NT2/D1 (cell line): ENCODE data around the gene SPOCK1.

Experiments used
- DNase-seq: peaks from one replicate; pipeline ENCODE4 v3.0.0-alpha.2; 2011; ENCODE audit warnings: low read depth, low spot score
- H3K27me3 ChIP-seq: 2 replicates; pipeline ENCODE4 v1.6.0; 2011; ENCODE audit warnings: mild to moderate bottlenecking; ENCODE audit not compliant: insufficient read length, insufficient read depth
- H3K36me3 ChIP-seq: 2 replicates; pipeline ENCODE4 v1.6.1; 2011; ENCODE audit warnings: mild to moderate bottlenecking, low read length, mixed read lengths; ENCODE audit not compliant: insufficient read depth, insufficient read length
- H3K4me1 ChIP-seq: 2 replicates; pipeline ENCODE4 v1.5.1; 2011; ENCODE audit not compliant: insufficient read depth, insufficient read length
- H3K4me3 ChIP-seq: 2 replicates; pipeline ENCODE4 v1.5.1; 2011; ENCODE audit warnings: low read depth; ENCODE audit not compliant: insufficient read length
- H3K9ac ChIP-seq: 2 replicates; pipeline ENCODE4 v1.6.0; 2011; ENCODE audit warnings: low read depth; ENCODE audit not compliant: insufficient read length
- H3K9me3 ChIP-seq: 2 replicates; pipeline ENCODE4 v1.5.1; 2011; ENCODE audit warnings: mild to moderate bottlenecking, low read length; ENCODE audit not compliant: insufficient read depth
- SUZ12 ChIP-seq: IDR thresholded peaks from 2 replicates; pipeline ENCODE4 v1.6.1; 2011; ENCODE audit not compliant: insufficient read length, insufficient read depth; ENCODE audit errors: extremely low read depth
- YY1 ChIP-seq: IDR thresholded peaks from 2 replicates; pipeline ENCODE4 v1.6.1; 2011; ENCODE audit not compliant: insufficient read length, insufficient read depth
- ZNF274 ChIP-seq: IDR thresholded peaks from 2 replicates; pipeline ENCODE4 v1.6.1; 2011; ENCODE audit warnings: mild to moderate bottlenecking, low read depth, low read length

The SPOCK1 gene

DNA sequence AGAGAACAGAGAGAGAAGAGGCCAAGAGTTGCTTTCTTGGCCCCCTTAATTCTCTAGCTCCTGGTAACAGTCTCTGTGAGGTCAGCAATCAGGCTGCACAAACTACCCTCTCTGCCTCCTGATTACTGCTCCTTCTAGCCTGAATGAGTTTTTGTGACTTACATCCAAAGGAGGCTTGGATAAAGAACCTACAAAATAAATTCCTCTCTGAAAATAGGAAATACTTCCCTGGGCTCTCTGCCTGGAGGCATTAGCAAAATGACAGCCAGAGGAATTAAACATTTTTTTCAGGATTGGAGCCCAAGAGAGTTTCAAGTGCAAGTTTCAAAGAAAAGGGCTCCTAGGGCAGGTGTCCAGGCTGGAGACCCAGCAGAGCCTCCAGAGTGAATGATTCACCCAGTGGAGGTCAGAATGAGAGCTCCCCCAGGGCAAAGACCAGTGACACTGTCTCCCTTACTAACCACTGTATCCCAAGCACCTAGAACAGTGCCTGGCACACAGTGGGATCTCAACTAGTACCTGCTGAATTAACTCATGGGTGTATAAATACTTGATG lies 162.5 kb downstream of the SPOCK1 start:
- TF ChIP-seq ZNF274 = no peak
- TF ChIP-seq SUZ12 = no peak
- TF ChIP-seq YY1 = no peak
- no peaks in the 10 kb centered on the region for H3K36me3 ChIP-seq

GRCh38 chr5:137336161-137336560 lies 163.0 kb downstream of the SPOCK1 start:
- H3K9me3 ChIP-seq = no peaks in the 10 kb centered on the region

More for the DNA sequence above, 162.5 kb downstream of the SPOCK1 start:
- Histone ChIP-seq H3K4me1 (no peaks in the 10 kb centered on the region), H3K27me3 (no peaks in the 10 kb centered on the region), H3K4me3 (no peak overlapping the region), H3K9ac (no peak overlapping the region), H3K9me3 (no peaks in the 10 kb centered on the region)
- no peak for DNase-seq

GRCh38 chr5:137335493-137335892 lies 163.6 kb downstream of the SPOCK1 start:
- H3K9ac ChIP-seq = no peak overlapping the region
- TF ChIP-seq SUZ12 (no peak), ZNF274 (no peak), YY1 (no peak)
- DNase-seq = no peak
- no peaks in the 10 kb centered on the region for H3K4me1 ChIP-seq
- H3K27me3 ChIP-seq = no peaks in the 10 kb centered on the region
- no peak overlapping the region for H3K4me3 ChIP-seq
- H3K9me3 ChIP-seq = no peaks in the 10 kb centered on the region
- no peaks in the 10 kb centered on the region for H3K36me3 ChIP-seq

More at GRCh38 chr5:137336161-137336560, 163.0 kb downstream of the SPOCK1 start:
- no peak for DNase-seq
- H3K4me3 ChIP-seq = no peak overlapping the region
- no peaks in the 10 kb centered on the region for H3K36me3 ChIP-seq
- TF ChIP-seq SUZ12 = no peak
- no peak for TF ChIP-seq YY1
- TF ChIP-seq ZNF274 = no peak
- H3K9ac ChIP-seq = no peak overlapping the region
- no peaks in the 10 kb centered on the region for H3K4me1 ChIP-seq
- no peaks in the 10 kb centered on the region for H3K27me3 ChIP-seq

DNA sequence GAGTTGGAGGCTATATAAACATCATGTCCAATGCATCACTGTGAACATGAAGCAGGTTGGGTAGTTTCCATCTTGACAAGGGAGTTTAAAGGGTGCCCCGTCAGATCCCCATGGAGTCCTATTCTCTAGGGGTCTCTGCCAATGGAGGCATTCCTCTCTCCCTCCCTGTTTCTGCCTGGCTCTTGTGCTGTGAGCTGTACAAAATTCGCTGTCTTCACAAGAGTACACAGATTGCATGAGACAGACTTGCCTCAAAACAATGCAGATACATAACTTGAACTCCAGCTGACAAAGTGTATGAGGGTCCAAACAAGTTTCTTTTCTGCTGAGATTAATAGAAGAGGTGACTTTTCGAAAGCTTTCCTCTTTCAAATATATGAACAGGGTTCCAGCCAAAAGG lies 165.2 kb downstream of the SPOCK1 start:
- H3K9me3 ChIP-seq = no peaks in the 10 kb centered on the region
- TF ChIP-seq SUZ12 (no peak), YY1 (no peak), ZNF274 (no peak)
- DNase-seq = no peak
- no peak overlapping the region for H3K4me3 ChIP-seq
- H3K4me1 ChIP-seq = no peaks in the 10 kb centered on the region
- no peaks in the 10 kb centered on the region for H3K27me3 ChIP-seq
- H3K36me3 ChIP-seq = no peaks in the 10 kb centered on the region
- no peak overlapping the region for H3K9ac ChIP-seq

DNA sequence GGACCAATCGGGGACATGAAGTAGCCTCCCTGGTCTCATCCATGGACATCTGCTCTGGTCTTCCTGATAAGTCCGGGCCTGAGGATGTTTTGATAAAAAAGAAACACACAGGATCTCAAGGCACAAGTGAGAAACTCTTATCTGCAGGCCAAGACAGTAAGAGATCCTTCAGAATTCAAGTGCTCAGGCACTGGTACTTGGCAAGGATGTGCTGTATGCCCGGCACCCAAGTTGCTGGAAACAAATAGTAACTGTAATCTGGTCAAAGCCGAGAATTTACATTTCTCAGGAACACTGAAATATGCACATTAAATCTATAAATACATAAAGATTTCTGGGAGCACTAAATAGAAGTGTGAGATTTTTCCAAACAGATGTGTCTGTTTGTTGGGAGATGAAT lies 165.7 kb downstream of the SPOCK1 start:
- H3K4me3 ChIP-seq = no peak overlapping the region
- no peaks in the 10 kb centered on the region for H3K4me1 ChIP-seq
- TF ChIP-seq YY1 (no peak), SUZ12 (no peak), ZNF274 (no peak)
- H3K27me3 ChIP-seq = no peaks in the 10 kb centered on the region
- no peaks in the 10 kb centered on the region for H3K36me3 ChIP-seq
- H3K9ac ChIP-seq = no peak overlapping the region
- no peak for DNase-seq
- H3K9me3 ChIP-seq = no peaks in the 10 kb centered on the region

DNA sequence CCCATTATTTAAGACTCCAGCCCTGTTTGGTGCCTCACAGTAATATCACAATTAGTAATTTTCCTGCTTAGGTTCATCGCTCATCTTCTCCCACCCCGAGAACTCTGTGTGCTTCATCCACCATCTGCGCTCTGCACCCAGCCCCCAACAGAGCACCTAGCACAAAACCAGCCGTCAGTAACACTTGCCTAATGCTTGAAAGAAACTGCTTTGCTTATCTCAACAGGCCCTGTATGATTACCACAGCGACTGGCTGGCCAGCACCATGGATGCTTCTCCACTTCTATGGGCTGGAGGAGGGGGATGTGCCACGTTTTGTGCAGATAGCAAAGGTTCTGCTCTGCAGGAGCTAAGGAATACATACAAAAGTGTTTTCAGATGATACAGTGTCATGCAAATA lies 166.8 kb downstream of the SPOCK1 start:
- no peak for DNase-seq
- Histone ChIP-seq H3K9ac (no peak overlapping the region), H3K36me3 (no peaks in the 10 kb centered on the region), H3K27me3 (no peaks in the 10 kb centered on the region), H3K9me3 (no peaks in the 10 kb centered on the region), H3K4me1 (no peaks in the 10 kb centered on the region), H3K4me3 (no peak overlapping the region)
- TF ChIP-seq SUZ12 = no peak
- no peak for TF ChIP-seq ZNF274
- no peak for TF ChIP-seq YY1

DNA sequence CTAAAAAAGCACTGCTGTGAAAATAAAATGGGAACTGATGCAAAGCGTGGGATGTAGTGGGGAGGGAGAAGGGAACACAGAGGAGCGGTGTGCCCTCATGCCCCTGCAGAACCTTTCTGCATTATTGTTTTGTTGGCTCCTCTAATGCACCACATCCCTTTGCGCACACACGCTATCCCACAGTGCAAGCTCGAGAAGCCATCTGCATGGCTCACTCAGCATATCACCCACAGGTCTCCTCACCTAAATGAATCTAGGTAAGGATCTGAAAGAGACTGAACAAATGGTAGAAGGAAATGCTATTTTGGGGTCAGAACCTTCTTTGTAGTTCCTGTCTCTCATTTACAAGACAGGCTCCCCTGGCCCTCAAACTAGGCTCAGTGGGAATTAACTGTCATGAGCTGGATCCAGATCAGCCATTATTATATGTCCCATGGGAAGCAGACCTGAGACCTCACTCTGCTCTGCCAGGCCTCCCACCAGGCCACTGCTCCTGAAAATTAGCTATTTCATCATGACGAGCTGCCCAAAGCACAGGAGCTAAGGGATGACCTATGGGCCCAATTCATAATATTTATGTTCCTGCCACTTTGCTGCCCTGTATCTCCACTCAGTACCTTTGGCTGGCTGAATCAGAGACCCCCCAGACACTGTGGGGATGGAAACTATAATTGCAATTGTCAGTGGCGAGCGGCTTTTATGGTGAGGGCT lies 169.4 kb downstream of the SPOCK1 start:
- Histone ChIP-seq H3K4me1 (no peaks in the 10 kb centered on the region), H3K36me3 (no peaks in the 10 kb centered on the region), H3K9ac (no peak overlapping the region), H3K27me3 (no peaks in the 10 kb centered on the region), H3K9me3 (no peaks in the 10 kb centered on the region), H3K4me3 (no peak overlapping the region)
- TF ChIP-seq YY1 = no peak
- no peak for TF ChIP-seq SUZ12
- TF ChIP-seq ZNF274 = no peak
- DNase-seq = no peak
